ENCODE data around the gene SPINK1. TPM values are rescaled to one million over a fixed set of nuclear protein-coding genes. Genes with fewer than 3 reads are reported as not detected.

The SPINK1 gene, protein sequence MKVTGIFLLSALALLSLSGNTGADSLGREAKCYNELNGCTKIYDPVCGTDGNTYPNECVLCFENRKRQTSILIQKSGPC
- 0.54 to 1.4 TPM (median 0.82 TPM) in 5 replicates for total RNA-seq (2022; extraction: Qiagen RNA extraction)

DNA sequence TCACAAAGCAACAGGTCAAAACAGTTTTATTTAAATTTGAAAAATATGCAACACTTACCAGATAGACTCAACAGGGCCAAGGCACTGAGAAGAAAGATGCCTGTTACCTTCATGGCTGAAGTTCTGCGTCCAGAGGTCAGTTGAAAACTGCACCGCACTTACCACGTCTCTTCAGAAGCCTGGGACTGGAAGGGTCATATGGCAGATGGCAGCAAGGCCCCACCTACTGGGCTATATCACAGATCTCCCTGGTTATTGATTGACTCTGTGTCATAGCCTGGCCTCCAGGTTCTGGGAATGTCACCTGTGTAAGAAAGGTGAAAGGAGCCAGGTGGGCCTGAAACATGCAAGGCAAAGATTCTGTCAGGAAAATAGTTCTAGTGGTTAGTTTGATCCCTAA lies at the start of gene SPINK1:
Gene SPINK1 (minus strand): TSS at position 207 of the 400 bp plus-strand sequence. CDS start 94 bp downstream, at position 113.

DNA sequence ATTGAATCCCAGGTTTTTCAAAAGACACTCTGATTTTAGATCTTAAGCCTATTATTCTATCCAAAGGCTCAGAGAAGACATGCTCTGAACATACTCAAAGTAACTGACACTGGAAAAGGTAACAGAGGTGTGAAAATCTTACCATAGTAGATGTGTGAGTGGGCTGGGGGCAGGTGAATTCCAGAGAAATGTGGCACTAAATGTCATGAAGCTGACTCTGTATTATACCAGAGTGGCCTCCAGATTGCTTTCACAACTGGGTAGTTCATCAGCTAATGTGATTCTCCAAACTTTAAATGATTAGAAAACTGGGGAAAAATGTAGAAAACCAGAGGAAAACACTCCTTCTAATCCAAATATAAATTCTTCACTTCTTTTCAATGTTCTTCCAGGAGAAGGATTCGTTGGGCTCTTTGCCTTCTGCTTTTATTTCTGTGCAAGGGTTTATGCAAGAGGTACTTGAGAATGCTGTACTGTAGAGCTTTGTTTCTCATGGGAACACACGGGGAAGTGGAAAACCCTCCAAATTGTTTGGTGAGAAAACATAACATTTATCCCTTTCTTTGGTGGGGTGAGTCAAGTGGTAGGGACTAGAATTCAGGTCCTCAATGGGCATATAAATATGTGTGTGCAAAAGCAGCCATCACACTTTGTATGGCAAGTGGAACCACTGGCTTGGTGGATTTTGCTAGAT lies 46.7 kb upstream of the SPINK1 start, which contains the start of gene SCGB3A2:
Gene SCGB3A2 (plus strand): TSS at position 646 of the 694 bp plus-strand sequence. CDS start 93 bp downstream, outside the sequence.

DNA sequence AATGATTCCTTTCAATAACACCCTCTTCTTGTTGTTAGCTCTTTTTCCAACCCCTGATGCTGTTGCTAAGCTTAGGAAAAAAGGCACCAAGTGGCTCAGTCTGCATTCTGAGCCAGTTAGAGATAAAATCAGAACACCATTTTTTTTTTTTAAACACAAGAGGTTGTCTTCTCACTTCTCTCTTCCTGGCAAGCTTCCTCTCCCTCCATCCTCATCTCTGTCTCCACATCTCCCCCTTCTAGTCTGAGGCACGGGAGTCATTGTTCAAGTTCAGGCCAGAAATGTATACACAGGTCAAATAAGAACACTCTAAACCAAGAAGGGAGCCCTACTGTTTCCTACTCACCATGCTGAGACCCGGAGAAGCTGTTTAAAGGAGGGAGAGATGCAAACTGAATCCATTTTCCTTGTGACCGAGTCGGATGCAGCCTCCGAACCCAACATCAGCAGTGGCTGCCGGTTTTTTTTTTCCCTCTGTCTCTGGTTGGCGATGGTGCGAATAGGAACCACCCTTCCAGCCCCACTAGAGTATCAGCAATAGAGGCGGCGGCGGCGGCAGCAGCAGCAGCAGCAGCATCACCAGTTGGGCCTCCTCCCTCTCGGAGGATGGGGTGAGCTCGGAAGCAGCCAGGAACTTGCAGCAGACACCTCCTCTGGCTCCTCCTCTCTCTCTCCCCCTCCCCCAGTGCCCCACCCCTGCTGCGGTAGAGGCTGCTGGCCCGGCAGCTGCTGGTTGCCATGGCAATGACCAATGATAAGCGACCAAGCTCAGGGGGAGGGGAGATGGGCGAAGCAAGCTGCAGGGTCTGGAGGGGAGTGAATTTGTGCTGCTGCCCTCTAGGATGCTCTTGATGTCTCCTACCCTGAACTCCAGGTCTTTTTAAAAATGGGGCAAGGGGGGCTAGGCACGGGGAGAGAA lies 49.1 kb downstream of the SPINK1 start, which contains the start of gene JAKMIP2:
Gene JAKMIP2 (minus strand): TSS at position 619 of the 919 bp plus-strand sequence. CDS start 110,922 bp downstream, outside the sequence.

Other genes starting within 250 kb of the SPINK1 start
- not detected in 5 replicates for gene JAKMIP2, start 48.9 kb downstream of the SPINK1 start, total RNA-seq (2022; extraction: Qiagen RNA extraction)
- gene SCGB3A2, start 47.0 kb upstream of the SPINK1 start, total RNA-seq (2022; extraction: Qiagen RNA extraction), result not detected in 5 replicates
- gene C5orf46, start 74.9 kb upstream of the SPINK1 start, total RNA-seq (2022; extraction: Qiagen RNA extraction), result not detected in 5 replicates
- gene SPINK5, start 232.3 kb upstream of the SPINK1 start, total RNA-seq (2022; extraction: Qiagen RNA extraction), result not detected in 5 replicates

All from A549 treated with dexamethasone at 1 μM for 4 hours (cell line).